ENCODE data around the gene PINK1. TPM values are rescaled to one million over a fixed set of nuclear protein-coding genes. Genes with fewer than 3 reads are reported as not detected.

The PINK1 gene
- total and polyA plus RNA-seq, 2 of the 13 experiments (the other 11 are each of a cell fraction or from before 2014, with no cell fraction given), result 15.3 to 16.1 TPM

GRCh38 chr1:20696397-20697333 is 63.4 kb downstream of the PINK1 start (continued):
- TF ChIP-seq SP4 (CRISPR knock-in tag; IDR thresholded peaks at IDR 0.05) (no peak), SOX6 (IDR thresholded peaks at IDR 0.05) (no peak), SOX6 (CRISPR knock-in tag; IDR thresholded peaks at IDR 0.05) (peak; percentile 38), USF2 (IDR thresholded peaks at IDR 0.05; ENCODE audit: low read depth, low read length) (peak; percentile 82), USF2 (CRISPR knock-in tag; IDR thresholded peaks at IDR 0.05; ENCODE audit: borderline replicate concordance) (peak; percentile 91; the same call in 1 of the 2 replicates), HOXA3 (CRISPR knock-in tag; IDR thresholded peaks at IDR 0.05) (peak; percentile 36; the same call in 1 of the 2 replicates), SALL1 (CRISPR knock-in tag; IDR thresholded peaks at IDR 0.05) (peak; percentile 53), KLF16 (CRISPR knock-in tag; IDR thresholded peaks at IDR 0.05) (no peak), ZNF251 (CRISPR knock-in tag; IDR thresholded peaks at IDR 0.05) (no peak), HIC2 (CRISPR knock-in tag; IDR thresholded peaks at IDR 0.05; ENCODE audit: low read depth) (no peak), ZNF788 (CRISPR knock-in tag; IDR thresholded peaks at IDR 0.05; ENCODE audit: borderline replicate concordance) (peak; percentile 42; the same call in 1 of the 2 replicates), NONO (IDR thresholded peaks at IDR 0.05) (no peak), NONO (CRISPR knock-in tag; conservative IDR thresholded peaks at IDR 0.05) (0 out of 2 replicates have a peak, but pooled peaks have one; percentile 25), ZNF883 (CRISPR knock-in tag; IDR thresholded peaks at IDR 0.05; ENCODE audit: not compliant biosample characterization) (no peak), ZNF446 (CRISPR knock-in tag; IDR thresholded peaks at IDR 0.05) (no peak), SAP130 (CRISPR knock-in tag; IDR thresholded peaks at IDR 0.05; ENCODE audit: low read depth) (peak; percentile 62), SKI (IDR thresholded peaks at IDR 0.05; ENCODE audit: partially characterized antibody) (no peak), LCORL (IDR thresholded peaks at IDR 0.05) (no peak), LCORL (CRISPR knock-in tag; IDR thresholded peaks at IDR 0.05) (peak; percentile 78), SATB2 (CRISPR knock-in tag; IDR thresholded peaks at IDR 0.05) (no peak), RBFOX2 (IDR thresholded peaks at IDR 0.05; ENCODE audit: low read depth, low read length) (no peak), KLF6 (CRISPR knock-in tag; IDR thresholded peaks at IDR 0.05) (peak; percentile 74; the same call in 1 of the 2 replicates), CREB1 (IDR thresholded peaks at IDR 0.05) (no peak), CREB1 (CRISPR knock-in tag; IDR thresholded peaks at IDR 0.05) (no peak), PREB (CRISPR knock-in tag; IDR thresholded peaks at IDR 0.05) (no peak), MYC (CRISPR knock-in tag; IDR thresholded peaks at IDR 0.05; ENCODE audit: borderline replicate concordance) (no peak)

All from HepG2 (cell line).